Esophagus muscularis mucosa (tissue), 4 donors: Measurements from ENCODE around the gene MDM2. TPM values are rescaled to one million over a fixed set of nuclear protein-coding genes. Genes with fewer than 3 reads are reported as not detected.

ENCODE experiments used
- DNase-seq: peaks from one replicate; pipeline ENCODE4 v3.0.0-alpha.2; 2017; ENCODE audit errors: extremely low spot score
- H3K27ac ChIP-seq, 4 donors: fragments of 200-600 bp; sonication (generic); replicated peaks in 1 of 4; 1 replicate in 3 of 4; 2 replicates in 1 of 4; pipeline ENCODE4 v1.5.1; 2016 to 2019; ENCODE audit warnings: mild to moderate bottlenecking in 1 of 4
- H3K27me3 ChIP-seq, 4 donors: fragments of 200-600 bp; sonication (generic); one replicate each; pipeline versions ENCODE4 v1.5.1 to v1.6.0; 2016 to 2019
- H3K36me3 ChIP-seq, 4 donors: fragments of 200-600 bp; sonication (generic); one replicate each; pipeline ENCODE4 v1.5.1; 2016 to 2019
- H3K4me1 ChIP-seq, 4 donors: fragments of 200-600 bp; sonication (generic); one replicate each; pipeline ENCODE4 v1.5.1; 2016 to 2019
- H3K4me3 ChIP-seq, 4 donors: fragments of 200-600 bp; sonication (generic); 1 replicate in 2 of 4; 2 replicates in 2 of 4; pipeline ENCODE4 v1.5.1; 2016 to 2019; ENCODE audit warnings: mild to moderate bottlenecking in 4 of 4, moderate library complexity in 1 of 4
- H3K9me3 ChIP-seq, 4 donors: fragments of 200-600 bp; sonication (generic); 1 replicate in 3 of 4; 2 replicates in 1 of 4; pipeline ENCODE4 v1.5.1; 2016 to 2019
- CTCF ChIP-seq, 3 experiments: fragments of 200-600 bp in 2 of 3; fragments of 450-650 bp in 1 of 3; sonication (generic) in 2 of 3; IDR thresholded peaks; one replicate each; pipeline ENCODE4 v1.5.1; 2017 to 2019; ENCODE audit warnings: antibody characterized with exemption in 3 of 3, mild to moderate bottlenecking in 2 of 3, moderate library complexity in 1 of 3
- EP300 ChIP-seq: sonication (generic); formaldehyde crosslinking; IDR thresholded peaks from one replicate; pipeline ENCODE4 v1.6.1; 2017; ENCODE audit warnings: antibody characterized with exemption
- POLR2A ChIP-seq: fragments of 450-650 bp; IDR thresholded peaks from one replicate; pipeline ENCODE4 v1.6.1; 2017; ENCODE audit warnings: antibody characterized with exemption, moderate library complexity, mild to moderate bottlenecking, low read depth
- POLR2AphosphoS5 ChIP-seq, 2 donors: sonication (generic); formaldehyde crosslinking; IDR thresholded peaks; one replicate each; pipeline ENCODE4 v1.6.1; 2017; ENCODE audit warnings: antibody characterized with exemption in 2 of 2
- WGBS: methylation state at CpG from one replicate; pipeline ENCODE4 v1.1.5; 2018; 5-methylcytosine and 5-hydroxymethylcytosine counted together
- intact Hi-C: fragments of 100-400 bp; cut with DNase I; formaldehyde crosslinking; loops from one replicate; pipeline ENCODE4 v1.15.1; 2023
- total RNA-seq, 4 donors: library from RNA; depleted of rRNA; stranded (reverse); fragments of >200 nt; gene quantifications; one replicate each; pipeline versions ENCODE4 v1.1.0 to v1.2.1, GENCODE V29; 2016

Gene MDM2
- total RNA-seq, 4 donors from 2014 or later, result 33.3 to 47.2 (median 40.0) TPM

GRCh38 chr12:68870443-68870842, 62.5 kb downstream of the MDM2 start:
- WGBS, result 92% methylated on average over 6 of the region's 6 CpGs
- peaks cover 0 to 31% (median 11%) of the 10 kb centered on the region in 4 donors for H3K36me3 ChIP-seq
- no peak overlapping the region for H3K4me3 ChIP-seq
- H3K27ac ChIP-seq, result no peak overlapping the region
- intact Hi-C loops, result no loop called here
- no peaks in the 10 kb centered on the region for H3K9me3 ChIP-seq
- TF ChIP-seq POLR2A (no peak), EP300 (no peak), CTCF (IDR thresholded peaks at IDR 0.05) (no peak), POLR2AphosphoS5 (IDR thresholded peaks at IDR 0.05) (no peak)
- H3K4me1 ChIP-seq, result no peaks in the 10 kb centered on the region
- DNase-seq, result no peak
- H3K27me3 ChIP-seq, result no peaks in the 10 kb centered on the region

GRCh38 chr12:68871396-68871795, 63.4 kb downstream of the MDM2 start:
- Histone ChIP-seq H3K27ac (no peak overlapping the region), H3K4me3 (no peak overlapping the region), H3K36me3 (peaks cover 0 to 31% (median 10%) of the 10 kb centered on the region in 4 donors), H3K4me1 (no peaks in the 10 kb centered on the region), H3K27me3 (no peaks in the 10 kb centered on the region), H3K9me3 (no peaks in the 10 kb centered on the region)
- TF ChIP-seq POLR2AphosphoS5 (IDR thresholded peaks at IDR 0.05) (no peak), CTCF (IDR thresholded peaks at IDR 0.05) (no peak), POLR2A (no peak), EP300 (no peak)
- DNase-seq, result no peak
- intact Hi-C loops, result no loop called here
- 85% methylated on average over 8 of the region's 8 CpGs for WGBS

GRCh38 chr12:68871921-68872320, 63.9 kb downstream of the MDM2 start:
- WGBS, result 83% methylated on average over 6 of the region's 6 CpGs
- intact Hi-C loops, result no loop called here

GRCh38 chr12:68873316-68873715, 65.3 kb downstream of the MDM2 start:
- H3K9me3 ChIP-seq, result no peaks in the 10 kb centered on the region
- H3K27ac ChIP-seq, result no peak overlapping the region
- 94% methylated on average over 4 of the region's 4 CpGs for WGBS
- no peaks in the 10 kb centered on the region for H3K4me1 ChIP-seq
- no peak for DNase-seq
- TF ChIP-seq EP300 (no peak), POLR2AphosphoS5 (IDR thresholded peaks at IDR 0.05) (no peak), POLR2A (no peak), CTCF (IDR thresholded peaks at IDR 0.05) (no peak)
- H3K36me3 ChIP-seq, result peaks cover 0 to 25% (median 9%) of the 10 kb centered on the region in 4 donors
- no peaks in the 10 kb centered on the region for H3K27me3 ChIP-seq
- intact Hi-C loops, result no loop called here
- no peak overlapping the region for H3K4me3 ChIP-seq

More at GRCh38 chr12:68871921-68872320, 63.9 kb downstream of the MDM2 start:
- no peak overlapping the region for H3K4me3 ChIP-seq
- H3K27ac ChIP-seq, result no peak overlapping the region
- no peaks in the 10 kb centered on the region for H3K27me3 ChIP-seq
- no peaks in the 10 kb centered on the region for H3K9me3 ChIP-seq
- no peaks in the 10 kb centered on the region for H3K4me1 ChIP-seq
- DNase-seq, result no peak
- peaks cover 0 to 31% (median 9%) of the 10 kb centered on the region in 4 donors for H3K36me3 ChIP-seq
- TF ChIP-seq POLR2A (no peak), CTCF (IDR thresholded peaks at IDR 0.05) (no peak), EP300 (no peak), POLR2AphosphoS5 (IDR thresholded peaks at IDR 0.05) (no peak)

GRCh38 chr12:68876461-68876860, 68.5 kb downstream of the MDM2 start:
- DNase-seq, result no peak
- WGBS, result 16% methylated on average over 4 of the region's 4 CpGs
- Histone ChIP-seq H3K4me3 (no peak overlapping the region), H3K9me3 (peaks cover 0 to 6% (median 2%) of the 10 kb centered on the region in 4 donors), H3K27ac (no peak overlapping the region), H3K4me1 (no peaks in the 10 kb centered on the region), H3K36me3 (peaks cover 0 to 4% (median 2%) of the 10 kb centered on the region in 4 donors), H3K27me3 (no peaks in the 10 kb centered on the region)
- no peak for TF ChIP-seq POLR2AphosphoS5 (IDR thresholded peaks at IDR 0.05)
- TF ChIP-seq EP300, result no peak
- no peak for TF ChIP-seq POLR2A
- no peak for TF ChIP-seq CTCF (IDR thresholded peaks at IDR 0.05)
- intact Hi-C loops, result no loop called here
